MM.1S (cell line): ENCODE data around the gene HECW1.

ENCODE experiments used
- CTCF ChIP-seq: fragments of 300-600 bp; sonication (generic); IDR thresholded peaks from 2 replicates; pipeline ENCODE4 v1.5.1; 2016; ENCODE audit warnings: antibody characterized with exemption, low read length, mixed read lengths
- EZH2 ChIP-seq: fragments of 300-600 bp; sonication (generic); optimal IDR thresholded peaks from 2 replicates; pipeline ENCODE3; 2017; ENCODE audit warnings: low read depth, mild to moderate bottlenecking, antibody characterized with exemption, low read length, mixed read lengths

- TF ChIP-seq CTCF: no peak
- no peak for TF ChIP-seq EZH2
These were observed 52.3 kb downstream of the HECW1 start for GRCh38 chr7:43164757-43165156.
